Measurements from ENCODE around the gene FMC1.
"Not testable (repeated sequence)": the region's sequence is repeated elsewhere in the genome, so short reads cannot be mapped to it uniquely, and the experiment has no call there.

Gene FMC1

DNA sequence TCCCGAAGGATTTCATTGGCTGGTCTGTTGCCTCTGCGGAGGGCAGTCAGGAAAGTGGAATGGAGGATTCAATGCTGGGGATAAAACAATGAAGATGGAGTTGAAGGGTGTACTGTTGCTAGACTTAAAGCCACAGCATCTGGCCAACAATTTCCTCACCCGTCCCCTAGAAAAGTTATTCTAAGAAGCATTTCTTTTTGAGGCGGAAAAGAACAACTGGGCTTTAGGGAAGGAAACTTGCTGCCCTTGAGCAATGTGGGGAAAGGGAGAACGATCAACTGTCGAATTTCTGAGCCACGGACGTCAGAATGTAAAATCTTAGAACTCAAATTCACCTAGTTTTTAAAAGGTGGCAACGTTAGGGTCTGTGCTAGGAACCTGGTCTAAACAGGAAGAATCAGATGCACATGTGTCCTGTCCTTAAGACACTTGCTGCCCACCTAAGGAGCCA is 664 bp downstream of the FMC1 start:
- no peak for FAIRE-seq

- FAIRE-seq = no peak
Observed at GRCh38 chr7:139345042-139345441, 3.9 kb downstream of the FMC1 start.

GRCh38 chr7:139351027-139351426 is 9.9 kb downstream of the FMC1 start:
- FAIRE-seq = no peak

DNA sequence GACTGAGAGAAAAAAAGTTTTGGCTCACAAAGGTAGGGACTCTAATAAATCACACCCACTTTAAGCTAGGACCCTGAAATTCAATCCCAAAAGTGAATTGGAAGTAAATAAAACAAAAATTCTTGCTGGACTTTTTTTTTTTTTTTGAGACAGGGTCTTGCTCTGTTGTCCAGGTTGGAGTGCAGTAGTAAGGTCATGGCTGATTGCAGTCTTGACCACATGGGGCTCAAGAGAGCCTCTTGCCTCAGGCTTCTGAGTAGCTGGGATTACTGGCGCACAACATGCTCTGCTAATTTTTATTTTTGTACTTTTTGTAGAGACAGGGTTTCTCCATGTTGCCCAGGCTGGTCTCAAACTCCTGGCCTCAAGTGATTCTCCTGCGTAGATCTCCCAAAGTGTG is 13.6 kb downstream of the FMC1 start:
- no peak for FAIRE-seq

DNA sequence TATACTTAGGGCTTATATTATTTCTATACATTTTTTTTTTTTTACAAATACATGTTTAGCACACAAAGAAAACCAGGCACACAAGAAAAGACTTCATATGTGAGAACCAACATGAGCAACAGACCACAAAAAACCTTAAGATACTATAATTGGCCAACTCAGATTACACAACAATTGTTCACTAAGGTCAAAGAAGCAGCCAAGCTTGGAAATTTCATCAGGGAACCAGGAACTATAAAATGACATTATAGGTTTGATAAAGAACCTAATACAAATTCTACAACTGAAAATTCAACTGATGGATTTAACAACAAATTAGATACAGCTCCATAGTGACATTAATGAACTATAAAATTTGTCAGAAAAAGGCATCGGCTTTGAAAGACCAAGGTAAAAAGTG is 14.2 kb downstream of the FMC1 start:
- FAIRE-seq = no peak

DNA sequence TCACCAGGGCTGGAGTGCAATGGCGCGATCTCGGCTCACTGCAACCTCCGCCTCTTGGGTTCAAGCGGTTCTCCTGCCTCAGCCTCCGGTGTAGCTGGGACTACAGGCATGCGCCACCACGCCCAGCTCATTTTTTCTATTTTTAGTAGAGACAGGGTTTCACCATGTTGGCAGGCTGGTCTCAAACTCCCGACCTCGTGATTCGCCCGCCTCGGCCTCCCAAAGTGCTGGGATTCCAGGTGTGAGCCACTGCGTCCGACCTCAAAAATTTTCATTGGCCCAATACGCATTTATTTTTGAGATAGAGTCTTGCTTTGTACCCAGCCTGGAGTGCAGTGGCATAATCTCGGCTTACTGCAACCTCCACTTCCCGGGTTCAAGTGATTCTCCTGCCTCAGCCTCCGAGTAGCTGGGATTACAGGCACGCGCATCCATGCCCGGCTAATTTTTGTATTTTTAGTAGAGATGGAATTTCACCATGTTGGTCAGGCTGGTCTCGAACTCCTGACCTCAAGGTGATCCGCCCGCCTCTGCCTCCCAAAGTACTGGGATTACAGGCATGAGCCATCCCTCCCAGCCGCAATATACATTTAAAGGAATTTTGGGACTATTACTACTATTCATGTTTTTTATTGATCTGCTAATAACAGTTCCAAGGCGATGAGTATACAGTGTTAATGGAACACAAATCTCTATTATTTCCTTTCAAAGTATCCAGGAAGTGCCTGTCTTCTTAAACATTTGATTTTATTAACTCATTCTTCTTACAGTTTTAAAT is 16.8 kb downstream of the FMC1 start:
- FAIRE-seq = not testable (repeated sequence)

DNA sequence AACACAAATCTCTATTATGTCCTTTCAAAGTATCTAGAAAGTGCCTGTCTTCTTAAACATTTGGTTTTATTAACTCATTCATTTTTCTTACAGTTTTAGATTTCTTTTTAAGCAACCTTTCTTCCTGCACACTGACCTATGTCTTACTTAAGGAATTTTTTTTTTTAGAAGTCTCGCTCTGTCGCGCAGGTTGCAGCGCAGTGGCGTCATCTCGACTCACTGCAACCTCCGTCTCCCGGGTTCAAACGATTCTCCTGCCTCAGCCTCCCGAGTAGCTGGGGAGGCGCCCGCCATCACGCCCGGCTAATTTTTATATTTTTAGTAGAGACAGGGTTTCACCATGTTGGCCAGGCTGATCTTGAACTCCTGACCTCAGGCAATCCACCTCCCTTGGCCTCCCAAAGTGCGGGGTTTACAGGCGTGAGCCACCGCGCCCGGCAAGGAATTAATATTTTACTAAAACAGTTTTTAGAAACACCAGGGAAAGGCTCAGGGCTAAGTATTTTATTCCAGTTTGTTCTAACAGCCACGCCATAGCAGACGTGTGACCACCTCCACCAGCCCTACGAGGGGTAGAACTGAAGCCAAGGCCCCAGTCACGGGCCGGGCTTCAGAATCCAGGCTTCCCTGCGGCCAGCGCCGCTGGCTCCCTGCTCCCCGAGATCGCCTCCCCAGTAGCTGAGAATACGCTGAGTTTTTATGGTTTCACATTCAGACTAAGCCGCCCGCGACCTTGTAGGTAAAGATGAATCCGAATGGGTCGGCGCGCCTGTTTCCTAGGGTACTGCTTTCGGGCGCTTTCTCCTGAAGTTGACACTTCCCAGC is 17.6 kb downstream of the FMC1 start:
- peak; percentile 64 for FAIRE-seq

DNA sequence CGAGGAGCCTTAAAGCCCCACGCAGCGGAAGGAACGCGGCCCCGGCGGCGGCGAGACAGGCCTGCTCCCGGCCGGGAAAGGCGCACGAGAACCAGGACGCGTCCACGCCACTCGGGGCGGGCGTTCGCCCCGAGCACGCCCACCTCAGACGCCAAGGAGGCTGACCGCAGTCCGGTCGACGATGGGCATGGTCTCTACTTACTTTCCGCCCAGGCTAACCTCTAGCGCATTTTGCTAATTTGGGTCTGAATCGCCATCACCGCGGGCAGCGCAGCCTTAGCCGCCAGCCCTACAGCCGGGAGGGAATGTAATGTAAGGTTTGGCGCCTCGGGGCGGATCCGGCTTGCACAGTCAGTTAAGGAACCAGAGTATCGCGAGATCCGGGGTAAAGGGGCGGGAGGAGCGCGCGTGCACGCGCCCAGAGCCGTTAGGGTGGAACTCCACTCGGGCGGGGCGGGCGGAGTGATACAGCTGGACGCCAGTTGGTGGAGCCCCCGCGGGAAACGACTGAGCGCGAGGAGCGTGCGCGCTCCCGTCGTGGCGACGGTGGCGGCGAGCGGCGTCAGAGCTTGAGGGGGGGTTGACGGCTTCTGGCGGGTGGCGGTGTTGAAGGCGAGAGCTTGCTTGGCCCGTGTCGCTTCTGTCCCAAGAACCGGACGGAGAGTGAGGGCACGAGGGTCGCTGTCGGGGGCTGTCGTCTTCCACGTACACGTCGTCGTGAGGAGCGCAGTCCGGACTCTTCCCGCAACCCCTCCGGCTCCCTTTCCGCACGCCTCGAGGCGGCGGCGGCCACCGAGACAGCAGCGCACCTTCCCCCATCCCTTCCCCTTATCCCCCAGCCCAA is 18.5 kb downstream of the FMC1 start, which contains the start of gene LUC7L2:
Gene LUC7L2, plus strand, starts transcription at position 529 of the 844 bp plus-strand sequence. CDS start 368 bp downstream, outside the sequence.
- peak; percentile 93 for FAIRE-seq

GRCh38 chr7:139360210-139360947 is 19.2 kb downstream of the FMC1 start:
- FAIRE-seq = peak; percentile 93

DNA sequence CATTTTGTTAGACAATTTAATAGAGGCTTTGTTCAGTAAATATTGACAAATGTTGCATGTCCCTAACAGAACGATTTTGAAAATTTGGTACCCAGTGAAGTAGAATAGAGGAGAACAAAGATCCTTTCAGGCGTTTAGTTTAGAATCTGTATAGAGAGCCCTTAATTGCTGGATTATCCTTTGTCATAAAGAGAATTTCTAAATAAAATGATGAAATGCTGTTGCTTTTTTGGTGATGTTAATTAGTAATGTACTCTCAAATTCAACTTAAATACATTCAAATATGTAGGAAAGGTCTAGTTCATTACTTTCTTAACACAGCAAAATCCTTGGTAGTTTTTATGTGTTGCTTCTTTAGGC is 19.8 kb downstream of the FMC1 start:
- no peak for FAIRE-seq

GRCh38 chr7:139361523-139361922 is 20.4 kb downstream of the FMC1 start:
- FAIRE-seq = no peak

DNA sequence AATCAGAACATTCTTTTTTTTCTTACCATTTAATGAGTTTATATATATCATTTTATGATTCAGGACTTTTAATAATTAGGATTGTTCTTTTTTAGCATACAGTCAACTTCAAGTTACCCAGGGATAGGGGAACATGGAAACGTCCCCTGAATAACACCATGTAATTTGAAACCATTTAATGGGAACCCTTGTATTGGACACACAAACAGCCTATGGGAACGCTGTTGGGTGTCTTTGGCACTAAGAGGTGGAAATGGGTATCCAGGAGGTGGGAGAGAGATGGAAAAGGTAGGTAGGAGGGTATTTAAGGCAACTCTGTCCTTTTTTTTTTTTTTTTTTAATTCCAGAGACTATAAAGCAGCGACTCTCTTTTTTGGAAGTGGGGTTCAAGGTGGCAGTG is 21.2 kb downstream of the FMC1 start:
- no peak for FAIRE-seq

DNA sequence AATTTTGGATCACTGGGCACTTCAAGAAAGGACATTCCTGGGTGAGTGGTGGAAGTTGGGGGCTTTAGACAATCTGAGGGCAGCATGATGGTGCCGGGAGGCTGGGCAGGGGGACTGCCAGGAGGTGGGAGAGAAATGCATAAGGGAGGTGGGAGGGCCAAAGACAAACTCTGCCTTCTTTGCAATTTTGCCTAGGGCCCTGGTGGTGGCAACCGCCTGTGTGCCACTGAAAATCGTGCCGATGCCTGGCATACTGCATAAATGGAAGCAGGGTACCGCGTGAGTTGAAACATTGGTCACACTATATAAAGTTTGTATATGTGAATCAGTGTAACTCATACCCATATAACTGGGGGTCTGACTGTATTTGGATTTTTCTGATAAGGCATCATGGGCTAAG is 21.8 kb downstream of the FMC1 start:
- FAIRE-seq = no peak

DNA sequence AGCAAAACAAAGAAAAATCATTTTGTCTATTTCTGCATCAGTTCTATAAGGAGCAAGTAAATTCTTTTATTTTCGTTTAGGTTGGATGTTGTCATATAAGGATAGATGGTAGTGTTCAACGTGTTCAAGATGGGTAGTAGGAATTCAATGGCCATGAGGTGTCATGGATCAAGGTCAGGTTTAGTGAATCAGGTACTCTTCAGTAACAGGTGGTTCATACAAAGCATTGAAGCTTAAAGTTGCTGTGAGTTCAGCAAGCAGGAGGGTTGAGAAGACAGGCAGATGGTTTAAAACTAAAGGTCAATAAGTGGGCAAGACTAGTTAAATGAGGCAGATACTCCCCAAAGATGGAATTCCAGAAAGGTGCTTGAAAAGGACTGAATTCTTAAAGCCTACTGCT is 24.2 kb downstream of the FMC1 start:
- FAIRE-seq = no peak

GRCh38 chr7:139366400-139366799 is 25.3 kb downstream of the FMC1 start:
- no peak for FAIRE-seq

GRCh38 chr7:139367438-139368155 is 26.5 kb downstream of the FMC1 start:
- no peak for FAIRE-seq

GRCh38 chr7:139370301-139370942 is 29.3 kb downstream of the FMC1 start:
- no peak for FAIRE-seq

DNA sequence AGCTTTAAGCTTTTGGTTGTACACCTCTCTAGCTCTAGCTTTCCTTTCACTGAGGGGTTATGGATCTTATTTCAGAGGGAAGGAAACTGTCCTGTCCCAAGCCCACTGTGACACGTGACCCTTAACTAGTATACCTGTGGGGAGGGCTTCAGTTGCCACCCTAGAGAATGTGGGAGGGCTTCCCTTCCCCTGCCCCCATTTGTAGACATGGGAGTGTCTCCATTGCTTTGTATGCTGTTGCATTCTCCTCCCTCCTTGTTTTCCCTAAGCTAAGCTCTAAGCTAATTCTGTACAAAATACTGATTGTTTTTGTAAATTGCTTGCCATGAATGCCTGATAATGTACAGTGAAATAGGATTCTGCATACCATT is 29.8 kb downstream of the FMC1 start:
- no peak for FAIRE-seq

GRCh38 chr7:139374246-139374645 is 33.1 kb downstream of the FMC1 start:
- FAIRE-seq = no peak

GRCh38 chr7:139382439-139382838 is 41.3 kb downstream of the FMC1 start:
- FAIRE-seq = no peak

GRCh38 chr7:139384611-139385010 is 43.5 kb downstream of the FMC1 start:
- no peak for FAIRE-seq

Measured in A204.1 (cell line).